Psoas muscle (tissue), 8 donors: ENCODE data around the gene CXXC5. TPM values are rescaled to one million over a fixed set of nuclear protein-coding genes. Genes with fewer than 3 reads are reported as not detected.

ENCODE experiments used
- ATAC-seq, 4 donors: fragments of 200-7000 bp; cut with Tn5 transposase; one replicate each; pipeline ENCODE4 v1.9.1; 2020; ENCODE audit warnings: moderate library complexity in 3 of 4, mild to moderate bottlenecking in 2 of 4
- DNase-seq, 2 donors: peaks; one replicate each; pipeline ENCODE4 v3.0.0-alpha.2; 2020
- H3K27ac ChIP-seq: fragments of 200-600 bp; one replicate; pipeline ENCODE4 v1.8.0; 2022
- H3K27me3 ChIP-seq, 3 donors: fragments of 200-600 bp in 1 of 3; one replicate each; pipeline versions ENCODE4 v1.6.1 to v1.8.0; 2013 to 2022; ENCODE audit warnings: low read length in 2 of 3, mild to moderate bottlenecking in 2 of 3, moderate library complexity in 1 of 3; ENCODE audit not compliant: insufficient read depth in 3 of 3
- H3K36me3 ChIP-seq, 2 donors: fragments of 200-600 bp in 1 of 2; one replicate each; pipeline versions ENCODE4 v1.6.1 to v1.8.0; 2013 to 2022; ENCODE audit warnings: low read depth in 1 of 2, mild to moderate bottlenecking in 1 of 2, moderate library complexity in 1 of 2; ENCODE audit not compliant: insufficient read depth in 1 of 2
- H3K4me1 ChIP-seq: fragments of 200-600 bp; one replicate; pipeline ENCODE4 v1.8.0; 2022
- H3K4me3 ChIP-seq: fragments of 200-600 bp; one replicate; pipeline ENCODE4 v1.8.0; 2022; ENCODE audit warnings: mild to moderate bottlenecking
- H3K9me3 ChIP-seq: fragments of 200-600 bp; one replicate; pipeline ENCODE4 v1.8.0; 2022
- CTCF ChIP-seq: fragments of 200-600 bp; IDR thresholded peaks from one replicate; pipeline ENCODE4 v1.8.0; 2022; ENCODE audit warnings: antibody characterized with exemption
- WGBS, 3 donors: extraction: QIAGEN DNeasy Blood & Tissue Kit; methylation state at CpG; one replicate each; pipeline versions ENCODE4 v1.1.6 to v1.1.7; 2013; 5-methylcytosine and 5-hydroxymethylcytosine counted together
- intact Hi-C, 2 donors: fragments of 100-400 bp; cut with DNase I; formaldehyde crosslinking; loops; one replicate each; pipeline versions ENCODE4 v1.11.0 to v1.14.2; 2022
- polyA plus RNA-seq, 3 donors: library from polyadenylated mRNA; stranded (reverse); fragments of 200-250 nt; gene quantifications; one replicate each; pipeline ENCODE4 v1.2.3, GENCODE V29; 2013
- total RNA-seq, 4 donors: library from RNA; stranded (reverse); fragmentation: NEBNext Ultra II Directional in 2 of 4; extraction: Animal tissue kit (Norgen Biotek cat#: 25700) in 2 of 4; gene quantifications; one replicate each; pipeline versions ENCODE4 v1.2.1 to v1.2.4, GENCODE V29; 2021 to 2023
- donor health status: healthy with polysubstance abuse.
- donor health status: DM: no; HTN: no; CAD: no; lungs with moderate emphysema.
- donor health status: Bipolar disorder and iron deficiency.
- donor health status: healthy.
- donor health status: DM: yes; HTN: yes; CAD: no.
- donor health status: DM: no; HTN: no; CAD: no.
- donor health status: DM: no; HTN: no; CAD: no.
- donor health status: DM: yes; HTN: yes; CAD: no.

CXXC5 gene
- total and polyA plus RNA-seq, 7 donors = 24.5 to 88.3 (median 47.2) TPM

DNA sequence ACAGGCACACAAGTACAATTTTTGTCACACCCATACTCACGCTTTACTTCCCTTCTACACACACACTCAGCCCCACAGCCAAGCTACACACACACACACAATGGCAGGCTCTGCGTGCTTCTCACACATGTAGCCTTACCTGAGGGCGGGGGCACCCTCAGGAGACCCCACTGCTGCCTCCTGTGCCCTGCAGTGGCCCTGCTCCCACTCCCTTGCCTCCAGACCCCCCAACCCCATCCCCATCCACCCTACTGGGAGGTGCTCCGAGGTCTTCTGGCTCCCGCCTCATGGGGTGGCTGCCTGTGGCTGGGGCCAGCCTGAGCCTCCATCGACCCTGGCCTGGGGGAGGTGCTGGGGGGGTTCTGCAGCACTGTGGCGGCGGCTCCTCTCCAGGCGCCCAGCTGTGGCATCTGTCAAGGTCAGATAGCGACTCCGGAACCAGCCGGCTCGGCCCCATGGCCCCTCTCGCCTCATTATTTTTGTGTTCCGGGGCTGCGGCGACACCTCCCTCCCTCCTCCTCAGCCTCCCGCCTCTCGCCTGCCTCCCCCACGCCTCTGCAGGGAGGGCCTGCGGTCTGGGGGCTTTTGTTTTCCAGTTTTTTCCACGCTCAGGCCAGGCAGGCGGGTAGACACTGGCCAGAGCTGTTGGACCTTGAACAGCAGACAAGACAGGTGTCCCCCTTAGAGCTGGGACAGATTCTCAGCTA, 21.7 kb downstream of the CXXC5 start:
- Histone ChIP-seq H3K27me3 (no peaks in the 10 kb centered on the region), H3K36me3 (no peaks in the 10 kb centered on the region), H3K4me3 (peak overlapping the region; percentile 67), H3K4me1 (peaks cover 97% of the 10 kb centered on the region), H3K9me3 (no peaks in the 10 kb centered on the region), H3K27ac (peak overlapping the region; percentile 98)
- ATAC-seq (peak in 2 of 4 donors; percentile 2 to 6), DNase-seq (no peak)
- TF ChIP-seq CTCF = no peak
- 12 to 27% (median 18%) methylated on average over 23 of the region's 23 CpGs for WGBS, 3 donors
- intact Hi-C loops = no loop called here

GRCh38 chr5:139670369-139671095, 22.4 kb downstream of the CXXC5 start:
- peak in 3 of 4 donors; percentile 16 to 36 (median 26) for ATAC-seq
- peak overlapping the region; percentile 98 for H3K27ac ChIP-seq
- intact Hi-C loops = no loop called here
- WGBS, 3 donors = 31 to 56% (median 36%) methylated on average over 16 of the region's 16 CpGs
- H3K4me1 ChIP-seq = peaks cover 96% of the 10 kb centered on the region
- no peaks in the 10 kb centered on the region for H3K9me3 ChIP-seq
- H3K36me3 ChIP-seq = no peaks in the 10 kb centered on the region
- peak overlapping the region; percentile 67 for H3K4me3 ChIP-seq
- H3K27me3 ChIP-seq = no peaks in the 10 kb centered on the region
- DNase-seq = no peak
- TF ChIP-seq CTCF = no peak

GRCh38 chr5:139671096-139671841, 23.1 kb downstream of the CXXC5 start:
- intact Hi-C loops = no loop called here
- H3K4me1 ChIP-seq = peaks cover 91% of the 10 kb centered on the region
- TF ChIP-seq CTCF = no peak
- no peaks in the 10 kb centered on the region for H3K9me3 ChIP-seq
- H3K36me3 ChIP-seq = no peaks in the 10 kb centered on the region
- H3K4me3 ChIP-seq = peak overlapping the region; percentile 67
- DNase-seq (no peak), ATAC-seq (peak in 3 of 4 donors; percentile 11 to 61 (median 21))
- H3K27me3 ChIP-seq = no peaks in the 10 kb centered on the region
- WGBS, 3 donors = 19 to 27% (median 21%) methylated on average over 16 to 20 of the region's 20 CpGs
- H3K27ac ChIP-seq = peak overlapping the region; percentile 98

- H3K27me3 ChIP-seq = no peaks in the 10 kb centered on the region
- H3K4me3 ChIP-seq = no peak overlapping the region
- peaks cover 89% of the 10 kb centered on the region for H3K4me1 ChIP-seq
- H3K36me3 ChIP-seq = peaks cover 0 to 5% of the 10 kb centered on the region in 2 donors
- no peak for TF ChIP-seq CTCF
- peak overlapping the region; percentile 98 for H3K27ac ChIP-seq
- intact Hi-C loops = no loop called here
- no peaks in the 10 kb centered on the region for H3K9me3 ChIP-seq
- WGBS, 3 donors = 23 to 46% (median 39%) methylated on average over 4 of the region's 4 CpGs
- no peak for DNase-seq
- peak; percentile 16 to 36 (median 26) for ATAC-seq
Observed at GRCh38 chr5:139675213-139675612, 27.1 kb downstream of the CXXC5 start.
